OCI-LY3 (cell line): ENCODE results near the gene WDR90.

ENCODE experiments used
- H2AFZ ChIP-seq: fragments of 200-600, 300-600 bp; shearing (Covaris generic); 2 replicates; pipeline ENCODE4 v1.6.0; 2014; ENCODE audit warnings: antibody characterized with exemption, low read depth, low read length
- H3K27ac ChIP-seq: fragments of 200-600, 300-600 bp; sonication (generic); 2 replicates; pipeline ENCODE4 v1.5.1; 2014; ENCODE audit warnings: mild to moderate bottlenecking, low read length, moderate library complexity, mixed read lengths
- H3K27me3 ChIP-seq: fragments of 200-600, 300-600 bp; sonication (generic); 2 replicates; pipeline ENCODE4 v1.6.1; 2014; ENCODE audit warnings: low read depth, low read length, mixed read lengths
- H3K36me3 ChIP-seq: fragments of 200-600, 300-600 bp; sonication (generic); replicated peaks from 2 replicates; pipeline ENCODE3; 2014; ENCODE audit warnings: low read depth, low read length, mixed read lengths
- H3K4me1 ChIP-seq: fragments of 300-600, 200-600 bp; sonication (generic); 2 replicates; pipeline ENCODE4 v1.6.1; 2014; ENCODE audit warnings: low read length, mixed read lengths
- H3K4me2 ChIP-seq: fragments of 200-600, 300-600 bp; sonication (generic); 2 replicates; pipeline ENCODE4 v1.6.1; 2014; ENCODE audit warnings: low read length, mixed read lengths
- H3K4me3 ChIP-seq: fragments of 300-600, 200-600 bp; sonication (generic); 2 replicates; pipeline ENCODE4 v1.5.1; 2014; ENCODE audit warnings: antibody characterized with exemption, mild to moderate bottlenecking, low read length, moderate library complexity
- H3K79me2 ChIP-seq: fragments of 300-600, 200-600 bp; shearing (Covaris generic); 2 replicates; pipeline ENCODE4 v1.6.1; 2014; ENCODE audit warnings: mild to moderate bottlenecking, low read length, mixed read lengths
- H3K9ac ChIP-seq: fragments of 300-600, 200-600 bp; shearing (Covaris generic); 2 replicates; pipeline ENCODE4 v1.6.0; 2014; ENCODE audit warnings: mild to moderate bottlenecking, low read length, moderate library complexity
- H3K9me3 ChIP-seq: fragments of 200-600, 300-600 bp; shearing (Covaris generic); 2 replicates; pipeline ENCODE4 v1.6.1; 2014; ENCODE audit warnings: low read length, mixed read lengths; ENCODE audit not compliant: insufficient read depth
- H4K20me1 ChIP-seq: fragments of 200-600, 300-600 bp; sonication (generic); 2 replicates; pipeline ENCODE4 v1.6.1; 2016; ENCODE audit warnings: low read length, mixed read lengths; ENCODE audit not compliant: insufficient read depth
- CTCF ChIP-seq: fragments of 200-600, 300-600 bp; sonication (generic); IDR thresholded peaks from 2 replicates; pipeline ENCODE4 v1.5.1; 2014; ENCODE audit warnings: antibody characterized with exemption, low read length, low read depth
- EZH2phosphoT487 ChIP-seq: fragments of 200-600 bp; shearing (Covaris generic); IDR thresholded peaks from 2 replicates; pipeline ENCODE4 v1.6.1; 2018; ENCODE audit warnings: antibody characterized with exemption, mixed run types, low read depth

The WDR90 gene

DNA sequence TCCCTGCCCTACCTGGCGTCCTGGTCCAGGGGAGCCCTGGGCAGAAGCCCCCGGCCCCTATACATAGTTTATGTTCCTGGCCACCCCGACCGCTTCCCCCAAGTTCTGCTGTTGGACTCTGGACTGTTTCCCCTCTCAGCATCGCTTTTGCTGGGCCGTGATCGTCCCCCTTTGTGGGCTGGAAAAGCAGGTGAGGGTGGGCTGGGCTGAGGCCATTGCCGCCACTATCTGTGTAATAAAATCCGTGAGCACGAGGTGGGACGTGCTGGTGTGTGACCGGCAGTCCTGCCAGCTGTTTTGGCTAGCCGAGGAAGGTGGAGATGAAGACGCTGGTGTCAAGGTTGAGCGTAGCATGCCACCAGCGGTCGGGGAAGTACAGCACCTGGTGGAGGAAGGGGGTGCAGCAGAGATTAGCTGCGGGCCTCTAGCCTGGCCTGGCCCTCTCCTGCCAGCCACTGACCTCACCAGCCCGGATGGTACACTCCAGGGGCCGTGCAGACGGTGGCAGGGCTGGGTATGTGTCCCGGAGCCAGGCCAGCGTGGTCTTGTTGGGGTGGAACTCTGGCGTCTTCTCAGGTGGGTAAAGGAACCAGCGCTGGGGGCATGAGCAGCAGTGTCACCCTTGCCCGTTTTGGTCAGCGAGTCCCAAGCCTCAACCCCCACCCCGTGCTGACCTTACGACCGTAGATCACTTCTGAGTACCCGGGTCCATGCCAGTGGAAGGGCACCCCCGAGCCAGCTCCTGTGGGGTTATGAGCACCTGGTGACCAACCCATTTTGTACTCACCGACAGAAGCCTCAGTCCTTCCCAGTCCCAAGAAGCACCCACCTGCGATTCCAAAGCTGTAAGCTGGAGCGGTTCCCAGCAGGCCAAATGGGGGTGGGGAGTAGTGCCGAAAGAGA, 33.6 kb downstream of the WDR90 start:
- H2AFZ ChIP-seq: no peak overlapping the region
- 0 out of 2 replicates have a peak, but pooled peaks cover 4% of the 10 kb centered on the region for H4K20me1 ChIP-seq
- no peak overlapping the region for H3K27ac ChIP-seq
- TF ChIP-seq EZH2phosphoT487 (no peak), CTCF (no peak)
- no peaks in the 10 kb centered on the region for H3K9me3 ChIP-seq
- H3K4me1 ChIP-seq: peaks cover 16% of the 10 kb centered on the region
- H3K36me3 ChIP-seq: peaks cover 24% of the 10 kb centered on the region
- H3K9ac ChIP-seq: no peak overlapping the region
- H3K4me3 ChIP-seq: peak overlapping the region; percentile 84
- no peaks in the 10 kb centered on the region for H3K27me3 ChIP-seq
- H3K79me2 ChIP-seq: peaks cover 37% of the 10 kb centered on the region
- H3K4me2 ChIP-seq: peak overlapping the region; percentile 89

DNA sequence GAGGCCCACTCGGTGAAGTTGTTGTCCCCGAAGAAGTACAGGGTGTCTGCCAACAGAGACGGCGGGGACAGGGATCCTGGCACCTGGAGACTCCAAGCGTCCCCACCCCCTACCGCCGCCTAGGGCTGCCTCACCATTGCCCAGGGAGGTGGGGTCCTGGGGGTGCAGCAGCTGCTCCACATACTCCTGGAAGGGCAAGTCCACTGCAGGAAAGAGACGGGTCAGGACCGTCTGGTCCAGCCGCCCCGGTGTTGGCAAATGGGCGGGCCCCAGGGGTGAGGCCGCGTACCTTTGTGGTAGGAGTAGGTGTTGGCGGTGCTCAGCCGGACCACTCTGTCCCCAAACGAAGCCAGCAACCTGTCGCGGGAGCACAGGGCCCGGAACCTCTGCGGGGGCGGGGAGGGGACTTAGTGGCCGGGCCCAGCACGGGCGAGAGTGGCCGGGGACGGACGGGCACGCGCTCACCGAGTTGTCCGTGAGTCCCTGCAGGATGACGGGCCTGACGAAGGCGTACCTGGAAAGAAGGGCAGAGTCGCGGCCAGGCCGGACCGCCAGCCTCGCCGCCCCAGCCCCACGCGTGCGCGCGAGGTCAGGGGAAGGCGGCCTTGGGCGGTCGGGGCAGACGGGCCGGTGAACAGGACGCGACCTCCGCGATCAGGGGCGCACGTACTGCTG, 34.4 kb downstream of the WDR90 start:
- TF ChIP-seq CTCF (no peak), EZH2phosphoT487 (no peak)
- Histone ChIP-seq H4K20me1 (0 out of 2 replicates have a peak, but pooled peaks cover 4% of the 10 kb centered on the region), H3K4me3 (peak overlapping the region; percentile 84), H3K36me3 (peaks cover 24% of the 10 kb centered on the region), H3K4me2 (peak overlapping the region; percentile 89), H3K4me1 (peaks cover 16% of the 10 kb centered on the region), H3K9me3 (no peaks in the 10 kb centered on the region), H3K27me3 (no peaks in the 10 kb centered on the region), H3K9ac (peak overlapping the region; percentile 59), H3K27ac (peak overlapping the region; percentile 35; the same call in 1 of the 2 replicates), H3K79me2 (peaks cover 37% of the 10 kb centered on the region), H2AFZ (no peak overlapping the region)

DNA sequence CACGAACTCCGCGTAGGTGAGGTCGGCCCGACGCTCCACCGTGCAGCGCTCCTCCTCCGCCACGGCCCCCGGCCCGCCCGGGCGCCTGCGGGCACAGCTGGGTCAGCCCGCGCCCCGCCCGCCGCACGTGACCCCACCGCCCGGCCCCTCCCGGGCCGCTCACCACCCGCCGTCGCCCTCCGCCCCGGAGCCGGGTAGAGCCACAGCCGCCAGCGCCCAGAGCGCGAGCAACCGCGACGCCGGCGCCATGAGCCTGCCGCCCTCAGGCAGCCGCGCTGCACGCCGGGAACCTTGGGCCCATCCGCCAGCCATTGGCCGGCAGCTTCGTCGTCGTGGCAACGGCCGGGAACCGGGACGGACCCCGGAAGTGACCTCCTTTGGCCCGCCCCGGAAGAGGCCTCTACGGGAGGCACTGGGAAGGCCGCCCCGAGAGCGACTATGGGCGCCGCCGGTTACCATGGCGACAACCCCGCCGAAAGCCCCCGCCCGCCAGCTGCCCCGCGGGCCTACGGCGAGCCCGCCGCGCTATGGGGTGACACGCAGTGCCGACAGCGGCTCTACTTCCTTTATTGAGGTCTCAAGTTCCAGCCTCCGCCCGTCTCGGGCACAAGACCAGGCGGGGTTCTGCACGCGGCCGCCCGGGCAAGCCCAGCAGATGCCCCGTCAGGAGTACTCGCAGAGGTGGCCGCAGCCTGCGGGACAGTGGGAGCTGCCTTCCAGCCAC, 35.1 kb downstream of the WDR90 start, which contains the start of gene JMJD8:
TSS of gene JMJD8 (minus strand) at position 264 of the 724 bp plus-strand sequence. CDS start at position 249, 15 bp downstream.
- no peaks in the 10 kb centered on the region for H3K27me3 ChIP-seq
- H3K4me2 ChIP-seq: peak within 1 kb of the TSS; percentile 89
- no peak for TF ChIP-seq EZH2phosphoT487
- no peak for TF ChIP-seq CTCF
- H3K4me3 ChIP-seq: peak within 1 kb of the TSS; percentile 84
- H2AFZ ChIP-seq: no peak within 1 kb of the TSS
- H3K4me1 ChIP-seq: peaks cover 20% of the 10 kb centered on the region
- H3K79me2 ChIP-seq: peaks cover 44% of the 10 kb centered on the region
- H3K9ac ChIP-seq: peak within 1 kb of the TSS; percentile 59
- H3K36me3 ChIP-seq: peaks cover 24% of the 10 kb centered on the region
- H3K27ac ChIP-seq: peak within 1 kb of the TSS; percentile 35
- H4K20me1 ChIP-seq: 0 out of 2 replicates have a peak, but pooled peaks cover 4% of the 10 kb centered on the region
- no peaks in the 10 kb centered on the region for H3K9me3 ChIP-seq
